GM12878 (cell line): ENCODE measurements around the gene SLC36A4. TPM values are rescaled to one million over a fixed set of nuclear protein-coding genes. Genes with fewer than 3 reads are reported as not detected.

Source experiments
- ATAC-seq: fragments of 200-7000 bp; cut with Tn5 transposase; 3 replicates; pipeline ENCODE4 v1.9.1; 2020; ENCODE audit warnings: mild to moderate bottlenecking, moderate library complexity
- BruUV-seq: library from RNA; stranded (reverse); fragments of 400-500 nt; replicated peaks from 2 replicates; lab custom pipeline; 2021; lab: Mats Ljungman, UMichigan
- CTCF ChIA-PET: fragments of 300-600 bp; sonication (Branson Sonifier 250); formaldehyde crosslinking; extraction: SDS; loops from one replicate; lab custom pipeline; 2021; ENCODE audit warnings: inconsistent platforms; lab: Yijun Ruan, JAX
- POLR2A ChIA-PET: fragments of 350-600 bp; formaldehyde crosslinking; extraction: SDS; loops from one replicate; lab custom pipeline; 2021; ENCODE audit warnings: inconsistent platforms; lab: Charles Lee
- RAD21 ChIA-PET: fragments of 300-600 bp; sonication (Branson Sonifier 250); formaldehyde crosslinking; loops from one replicate; lab custom pipeline; 2023; ENCODE audit warnings: antibody characterized with exemption; ENCODE audit not compliant: unreplicated experiment; lab: Charles Lee
- SMC1A ChIA-PET: fragments of 300-600 bp; sonication (Branson Sonifier 250); formaldehyde crosslinking; loops from one replicate; lab custom pipeline; 2023; ENCODE audit not compliant: unreplicated experiment, uncharacterized antibody; lab: Charles Lee
- DNase-seq: peaks from one replicate; pipeline ENCODE4 v3.0.0-alpha.2; 2011; ENCODE audit warnings: low read depth, low spot score
- FAIRE-seq: peaks from 3 replicates; lab custom pipeline; 2011; peaks lifted over from hg19 to GRCh38; lab: Jason Lieb, UNC
- H2AFZ ChIP-seq: 2 replicates; pipeline ENCODE4 v1.6.0; 2011; ENCODE audit warnings: low read depth, low read length, control low read depth; ENCODE audit not compliant: control insufficient read depth
- H3K27ac ChIP-seq: 2 replicates; pipeline ENCODE4 v1.5.1; 2011; ENCODE audit warnings: control low read depth; ENCODE audit not compliant: control insufficient read depth, insufficient read depth
- H3K27me3 ChIP-seq, 2 experiments: replicated peaks in 1 of 2; 2 replicates each; pipeline versions ENCODE4 v1.6.0 to v1.6.1; 2011; ENCODE audit warnings: low read length in 1 of 2; ENCODE audit not compliant: control insufficient read depth in 2 of 2, insufficient read depth in 2 of 2
- H3K36me3 ChIP-seq, 2 experiments: 2 replicates each; pipeline ENCODE4 v1.5.1; 2011; ENCODE audit warnings: low read length in 1 of 2; ENCODE audit not compliant: control insufficient read depth in 2 of 2, insufficient read depth in 2 of 2
- H3K4me1 ChIP-seq: 2 replicates; pipeline ENCODE4 v1.6.1; 2011; ENCODE audit warnings: mild to moderate bottlenecking, low read length, moderate library complexity, mixed read lengths; ENCODE audit not compliant: control insufficient read depth, insufficient read depth
- H3K4me2 ChIP-seq: 2 replicates; pipeline ENCODE4 v1.6.0; 2011; ENCODE audit warnings: control low read depth; ENCODE audit not compliant: control insufficient read depth, insufficient read depth
- H3K4me3 ChIP-seq: fragments of 200-600 bp; sonication (generic); 2 replicates; pipeline ENCODE4 v1.5.1; 2016
- H3K79me2 ChIP-seq: 2 replicates; pipeline ENCODE4 v1.6.0; 2011; ENCODE audit warnings: low read length; ENCODE audit not compliant: control insufficient read depth, insufficient read depth
- H3K9ac ChIP-seq: 2 replicates; pipeline ENCODE4 v1.8.0; 2011; ENCODE audit warnings: low read length, control low read depth, mixed read lengths; ENCODE audit not compliant: control insufficient read depth, insufficient read depth
- H3K9me3 ChIP-seq: replicated peaks from 3 replicates; pipeline ENCODE4 v1.5.1; 2011; ENCODE audit warnings: mild to moderate bottlenecking, low read length; ENCODE audit not compliant: control insufficient read depth, insufficient read depth
- H4K20me1 ChIP-seq: 2 replicates; pipeline ENCODE4 v1.6.0; 2011; ENCODE audit not compliant: control insufficient read depth, insufficient read depth
- BCLAF1 ChIP-seq: fragments of 450-650 bp; IDR thresholded peaks from 2 replicates; pipeline ENCODE4 v1.6.1; 2017; ENCODE audit warnings: antibody characterized with exemption, mild to moderate bottlenecking, moderate library complexity
- ZZZ3 ChIP-seq: IDR thresholded peaks from 2 replicates; pipeline ENCODE4 v1.6.1; 2011; ENCODE audit warnings: low read depth; ENCODE audit not compliant: control insufficient read depth, insufficient read length
- WGBS: methylation state at CpG from one replicate; pipeline ENCODE4 v1.1.6; 2016; ENCODE audit warnings: low lambda C conversion rate; ENCODE audit not compliant: insufficient replicate concordance, insufficient coverage; ENCODE audit errors: missing lambda C conversion rate; 5-methylcytosine and 5-hydroxymethylcytosine counted together
- in situ Hi-C: fragments of 300-500 bp; cut with MboI; formaldehyde crosslinking; loops from 9 replicates; pipeline ENCODE4 v1.14.3; 2018; ENCODE audit warnings: mixed read lengths
- intact Hi-C: fragments of 100-400 bp; cut with micrococcal nuclease; formaldehyde crosslinking; loops from one replicate; pipeline ENCODE4 v1.14.2; 2022; ENCODE audit not compliant: unreplicated experiment
- polyA plus RNA-seq, 11 experiments: library from polyadenylated mRNA; depleted of rRNA in 4 of 11; unstranded in 6 of 11; stranded (reverse) in 5 of 11; fragments of >200 nt; fragmentation: Nextera tagmentation in 4 of 11; fragmentation: Illumina TruSeq in 1 of 11; extraction: Ambion mirVana in 4 of 11; extraction: Trizol in 1 of 11; gene quantifications; 1 replicate in 1 of 11; 2 replicates in 10 of 11; pipeline versions ENCODE4 v1.2.1 to v1.2.3, GENCODE V29; 2011 to 2016; ENCODE audit warnings: inconsistent platforms in 2 of 11, missing spikeins in 2 of 11, low read depth in 1 of 11
- total RNA-seq, 4 experiments: library from RNA; depleted of rRNA in 3 of 4; stranded (reverse); fragments of >200 nt in 3 of 4; fragmentation: Illumina TruSeq in 1 of 4; extraction: Trizol in 1 of 4; gene quantifications; 2 replicates each; pipeline versions ENCODE4 v1.2.1 to v1.2.3, GENCODE V29; 2013 to 2021
- TF ChIP-seq, protein P1 (sequence below): fragments of 450-650 bp; IDR thresholded peaks from 2 replicates; pipeline ENCODE4 v1.6.1; 2018; ENCODE audit warnings: mild to moderate bottlenecking, low read depth, moderate library complexity; ENCODE audit not compliant: partially characterized antibody

Gene SLC36A4
- total and polyA plus RNA-seq, 10 of the 15 experiments (the other 5 are each of a cell fraction or from before 2014, with no cell fraction given) = 1.4 to 12.5 (median 5.2) TPM

GRCh38 chr11:93198215-93198845 is 539 bp upstream of the SLC36A4 start:
- Histone ChIP-seq H2AFZ (peak overlapping the region; percentile 97), H3K79me2 (peaks cover 8% of the 10 kb centered on the region), H3K27ac (no peak overlapping the region), H3K9ac (peak overlapping the region; percentile 59; the same call in 1 of the 2 replicates), H3K27me3 (no peaks in the 10 kb centered on the region), H3K4me3 (peak overlapping the region; percentile 70), H4K20me1 (no peaks in the 10 kb centered on the region), H3K9me3 (no peaks in the 10 kb centered on the region), H3K36me3 (no peaks in the 10 kb centered on the region), H3K4me1 (no peaks in the 10 kb centered on the region), H3K4me2 (peak overlapping the region; percentile 73)
- ChIA-PET RAD21 (interaction anchor here (1.0 kb wide), 1 partner anchor 930 kb away, joined by 3 read pairs; the partner anchor contains the start of gene PANX1), CTCF (interaction anchor here (1.0 kb wide), 1 partner anchor 44 kb away, joined by 3 read pairs; no protein-coding TSS in a partner anchor), POLR2A (no interaction called here), SMC1A (interaction anchor here (1.0 to 1.8 kb wide), 2 partner anchors 36 to 344 kb away, joined by 3 to 6 read pairs; no protein-coding TSS in a partner anchor)
- ATAC-seq (no peak; the same call in 2 of the 3 replicates), DNase-seq (peak; percentile 4), FAIRE-seq (no peak)
- TF ChIP-seq ZZZ3 (no peak), BCLAF1 (no peak)
- TF ChIP-seq, protein P1, sequence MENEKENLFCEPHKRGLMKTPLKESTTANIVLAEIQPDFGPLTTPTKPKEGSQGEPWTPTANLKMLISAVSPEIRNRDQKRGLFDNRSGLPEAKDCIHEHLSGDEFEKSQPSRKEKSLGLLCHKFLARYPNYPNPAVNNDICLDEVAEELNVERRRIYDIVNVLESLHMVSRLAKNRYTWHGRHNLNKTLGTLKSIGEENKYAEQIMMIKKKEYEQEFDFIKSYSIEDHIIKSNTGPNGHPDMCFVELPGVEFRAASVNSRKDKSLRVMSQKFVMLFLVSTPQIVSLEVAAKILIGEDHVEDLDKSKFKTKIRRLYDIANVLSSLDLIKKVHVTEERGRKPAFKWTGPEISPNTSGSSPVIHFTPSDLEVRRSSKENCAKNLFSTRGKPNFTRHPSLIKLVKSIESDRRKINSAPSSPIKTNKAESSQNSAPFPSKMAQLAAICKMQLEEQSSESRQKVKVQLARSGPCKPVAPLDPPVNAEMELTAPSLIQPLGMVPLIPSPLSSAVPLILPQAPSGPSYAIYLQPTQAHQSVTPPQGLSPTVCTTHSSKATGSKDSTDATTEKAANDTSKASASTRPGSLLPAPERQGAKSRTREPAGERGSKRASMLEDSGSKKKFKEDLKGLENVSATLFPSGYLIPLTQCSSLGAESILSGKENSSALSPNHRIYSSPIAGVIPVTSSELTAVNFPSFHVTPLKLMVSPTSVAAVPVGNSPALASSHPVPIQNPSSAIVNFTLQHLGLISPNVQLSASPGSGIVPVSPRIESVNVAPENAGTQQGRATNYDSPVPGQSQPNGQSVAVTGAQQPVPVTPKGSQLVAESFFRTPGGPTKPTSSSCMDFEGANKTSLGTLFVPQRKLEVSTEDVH = no peak
- in situ Hi-C loops (no loop called here), intact Hi-C loops (loop anchor here (10.0 kb wide), 1 partner anchor 586 kb away; the partner anchor contains the start of gene MED17)
- WGBS = under 1% methylated on average over 14 of the region's 14 CpGs
- BruUV-seq = no TSS peak
